CD4-positive, alpha-beta memory T cell (primary cell): ENCODE measurements around the gene IER3. TPM values are rescaled to one million over a fixed set of nuclear protein-coding genes. Genes with fewer than 3 reads are reported as not detected.
"Not testable (repeated sequence)": the region's sequence is repeated elsewhere in the genome, so short reads cannot be mapped to it uniquely, and the experiment has no call there.

Source experiments
- CTCF ChIA-PET: fragments of 350-600 bp; sonication (Branson Sonifier 250); formaldehyde crosslinking; loops from one replicate; lab custom pipeline; 2021; ENCODE audit warnings: inconsistent platforms; ENCODE audit not compliant: partially characterized antibody; lab: Charles Lee
- POLR2A ChIA-PET: fragments of 350-600 bp; sonication (Branson Sonifier 250); formaldehyde crosslinking; loops from one replicate; lab custom pipeline; 2021; ENCODE audit not compliant: partially characterized antibody; lab: Charles Lee
- DNase-seq, 5 donors: peaks; one replicate each; pipeline versions ENCODE4 v3.0.0 to v3.0.0-alpha.2; 2020 to 2022; ENCODE audit warnings: mixed read lengths in 1 of 5
- H3K27ac ChIP-seq: one replicate; pipeline ENCODE4 v1.7.0; 2013; ENCODE audit warnings: low read depth, low read length
- H3K27me3 ChIP-seq: 2 replicates; pipeline ENCODE4 v1.7.0; 2013; ENCODE audit warnings: mild to moderate bottlenecking, low read length, moderate library complexity; ENCODE audit not compliant: insufficient read depth
- H3K36me3 ChIP-seq: 2 replicates; pipeline ENCODE4 v1.7.0; 2013; ENCODE audit warnings: mild to moderate bottlenecking, low read length, moderate library complexity; ENCODE audit not compliant: insufficient read depth
- H3K4me1 ChIP-seq: 2 replicates; pipeline ENCODE4 v1.7.0; 2013; ENCODE audit warnings: mild to moderate bottlenecking, low read length, moderate library complexity; ENCODE audit not compliant: insufficient read depth
- H3K4me3 ChIP-seq, 2 donors: one replicate each; pipeline ENCODE4 v1.7.0; 2013; ENCODE audit warnings: low read length in 2 of 2, mild to moderate bottlenecking in 1 of 2
- H3K9me3 ChIP-seq, 2 donors: one replicate each; pipeline ENCODE4 v1.7.0; 2013; ENCODE audit warnings: low read length in 2 of 2, control low read depth in 1 of 2; ENCODE audit not compliant: control insufficient read depth in 1 of 2
- H3K27ac Mint-ChIP-seq, 7 donors: one replicate each; pipeline ENCODE4 v1.8.0; 2020 to 2021; ENCODE audit warnings: mixed read lengths in 7 of 7, mild to moderate bottlenecking in 6 of 7, inconsistent platforms in 3 of 7, moderate library complexity in 3 of 7
- H3K27me3 Mint-ChIP-seq, 2 donors: one replicate each; pipeline ENCODE4 v1.8.0; 2020 to 2021; ENCODE audit warnings: mixed read lengths in 2 of 2
- H3K36me3 Mint-ChIP-seq, 2 donors: one replicate each; pipeline ENCODE4 v1.8.0; 2020 to 2021; ENCODE audit warnings: mixed read lengths in 2 of 2, inconsistent platforms in 1 of 2, mild to moderate bottlenecking in 1 of 2
- H3K4me1 Mint-ChIP-seq, 4 donors: one replicate each; pipeline ENCODE4 v1.8.0; 2020 to 2021; ENCODE audit warnings: mixed read lengths in 4 of 4, mild to moderate bottlenecking in 1 of 4
- H3K4me3 Mint-ChIP-seq, 8 donors: one replicate each; pipeline ENCODE4 v1.8.0; 2020 to 2021; ENCODE audit warnings: mixed read lengths in 8 of 8, mild to moderate bottlenecking in 7 of 8, moderate library complexity in 6 of 8, inconsistent platforms in 3 of 8
- H3K9me3 Mint-ChIP-seq, 8 donors: one replicate each; pipeline ENCODE4 v1.8.0; 2020 to 2021; ENCODE audit warnings: mixed read lengths in 8 of 8, mild to moderate bottlenecking in 5 of 8, inconsistent platforms in 3 of 8, moderate library complexity in 1 of 8
- intact Hi-C: fragments of 100-400 bp; cut with micrococcal nuclease; formaldehyde crosslinking; loops from one replicate; pipeline ENCODE4 v1.15.1; 2023
- polyA plus RNA-seq, 2 donors: library from polyadenylated mRNA; unstranded; fragments of 300-500 nt; fragmentation: Illumina TruSeq; gene quantifications; one replicate each; pipeline ENCODE4 v1.2.3, GENCODE V29; 2021
- total RNA-seq, 2 experiments: library from RNA; stranded (reverse); gene quantifications; one replicate each; pipeline ENCODE4 v1.2.3, GENCODE V29; 2021

The IER3 gene
- total and polyA plus RNA-seq, 4 experiments from 2014 or later = 0.77 to 11.4 (median 6.1) TPM

DNA sequence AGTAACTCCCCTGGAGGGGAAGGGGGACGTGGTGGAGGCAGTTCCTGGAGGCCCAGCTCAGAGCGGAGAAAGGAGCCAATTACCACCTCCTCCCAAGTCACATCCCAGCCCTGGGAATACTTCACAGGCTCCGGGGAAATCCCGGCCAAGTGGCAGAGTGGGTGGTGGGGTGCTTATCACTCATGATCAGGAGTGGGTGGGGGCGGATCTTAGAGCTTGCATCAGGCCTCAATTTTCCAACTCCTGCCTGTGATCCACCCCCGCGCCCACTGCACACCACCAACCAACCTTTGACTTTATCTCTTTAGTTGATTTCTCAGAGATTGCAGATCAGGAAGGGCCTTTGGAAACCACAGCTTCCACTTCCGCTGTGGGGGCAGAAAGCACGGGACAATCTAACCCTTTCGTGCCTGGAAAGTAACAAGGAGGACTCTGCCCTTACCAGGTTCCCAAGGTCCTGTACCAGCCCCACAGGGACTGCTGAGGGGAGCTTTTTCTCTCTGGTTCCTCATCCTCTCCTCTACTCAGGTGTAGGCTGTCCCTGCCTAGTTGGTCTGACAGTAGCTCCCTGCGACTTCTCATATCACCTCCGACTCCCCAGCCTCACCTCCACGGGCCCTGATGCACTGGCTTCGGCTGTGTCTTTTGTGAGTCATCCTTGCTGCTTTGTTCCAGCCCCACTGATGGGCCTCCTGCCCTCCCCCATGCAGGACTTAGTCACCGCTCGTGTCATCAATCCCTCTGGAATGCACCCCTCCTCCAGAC, 24.9 kb upstream of the IER3 start:
- Mint-ChIP-seq H3K9me3 (peaks cover 0 to 4% (median 0%) of the 10 kb centered on the region in 8 donors), H3K4me1 (peaks cover 36 to 67% (median 52%) of the 10 kb centered on the region in 4 donors), H3K4me3 (peak overlapping the region; percentile 61 to 83 (median 72)), H3K27me3 (no peaks in the 10 kb centered on the region), H3K36me3 (no peaks in the 10 kb centered on the region), H3K27ac (peak overlapping the region; percentile 23 to 92 (median 88))
- intact Hi-C loops = loop anchor here (2.0 kb wide), 1 partner anchor 24 kb away; no protein-coding TSS in a partner anchor
- Histone ChIP-seq H3K36me3 (no peaks in the 10 kb centered on the region), H3K4me3 (peak overlapping the region in 1 of 2 donors; percentile 28), H3K4me1 (peaks cover 40% of the 10 kb centered on the region), H3K27ac (peak overlapping the region; percentile 18), H3K9me3 (no peaks in the 10 kb centered on the region), H3K27me3 (no peaks in the 10 kb centered on the region)
- POLR2A ChIA-PET = interaction anchor here (0.6 to 1.9 kb wide), 16 partner anchors 13 to 198 kb away, joined by 3 to 23 read pairs (median 4); partner anchors contain the start of genes ABCF1 and MDC1
- DNase-seq = peak; percentile 41 to 78 (median 49)
- CTCF ChIA-PET = interaction anchor here (0.8 to 1.5 kb wide), 7 partner anchors 19 to 318 kb away, joined by 3 to 4 read pairs (median 3); partner anchors contain the start of gene IER3

DNA sequence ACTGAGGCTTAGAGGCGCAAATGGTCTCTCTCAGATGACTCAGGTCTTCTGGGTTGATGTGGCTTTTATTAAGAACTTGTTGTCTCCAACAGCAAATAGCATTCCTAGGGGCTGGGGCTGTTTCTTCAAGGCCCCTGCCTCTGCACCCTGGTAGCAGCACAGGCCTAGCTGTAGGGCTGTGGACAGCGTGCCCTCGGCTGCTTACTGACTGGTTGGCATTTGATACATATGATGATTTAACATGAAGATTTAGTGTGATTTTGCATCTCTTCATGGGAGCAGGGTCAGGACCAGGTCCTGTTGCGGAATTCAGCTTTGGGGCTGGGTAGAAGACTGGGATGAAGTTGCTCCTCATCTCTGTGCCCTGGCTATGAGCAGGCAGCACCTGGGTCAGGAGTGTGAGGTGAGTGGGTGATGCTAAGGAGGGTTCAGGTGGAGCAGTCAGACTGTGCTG, 24.3 kb upstream of the IER3 start:
- H3K27me3 Mint-ChIP-seq = no peaks in the 10 kb centered on the region
- H3K4me1 ChIP-seq = peaks cover 46% of the 10 kb centered on the region
- H3K27ac ChIP-seq = peak overlapping the region; percentile 18
- H3K27ac Mint-ChIP-seq = peak overlapping the region; percentile 23 to 89 (median 86)
- H3K36me3 ChIP-seq = no peaks in the 10 kb centered on the region
- POLR2A ChIA-PET = interaction anchor here (0.6 to 1.9 kb wide), 11 partner anchors 19 to 154 kb away, joined by 3 to 23 read pairs (median 3); partner anchors contain the start of gene MDC1
- H3K4me3 Mint-ChIP-seq = peak overlapping the region; percentile 53 to 83 (median 72)
- intact Hi-C loops = loop anchor here (2.0 kb wide), 1 partner anchor 24 kb away; no protein-coding TSS in a partner anchor
- no peak for DNase-seq
- no peaks in the 10 kb centered on the region for H3K9me3 ChIP-seq
- no peaks in the 10 kb centered on the region for H3K27me3 ChIP-seq
- no peaks in the 10 kb centered on the region for H3K36me3 Mint-ChIP-seq
- CTCF ChIA-PET = interaction anchor here (1.0 to 1.5 kb wide), 5 partner anchors 24 to 319 kb away, joined by 3 to 4 read pairs (median 3); partner anchors contain the start of gene IER3
- peaks cover 0 to 4% (median 0%) of the 10 kb centered on the region in 8 donors for H3K9me3 Mint-ChIP-seq
- peak overlapping the region in 1 of 2 donors; percentile 28 for H3K4me3 ChIP-seq
- peaks cover 42 to 73% (median 56%) of the 10 kb centered on the region in 4 donors for H3K4me1 Mint-ChIP-seq

- no peaks in the 10 kb centered on the region for H3K36me3 Mint-ChIP-seq
- no peaks in the 10 kb centered on the region for H3K36me3 ChIP-seq
- H3K4me1 ChIP-seq = peaks cover 48% of the 10 kb centered on the region
- no peaks in the 10 kb centered on the region for H3K27me3 Mint-ChIP-seq
- no peaks in the 10 kb centered on the region for H3K27me3 ChIP-seq
- H3K4me1 Mint-ChIP-seq = peaks cover 45 to 77% (median 59%) of the 10 kb centered on the region in 4 donors
- no peaks in the 10 kb centered on the region for H3K9me3 ChIP-seq
- CTCF ChIA-PET = interaction anchor here (1.0 to 1.9 kb wide), 4 partner anchors 9 to 37 kb away, joined by 3 to 8 read pairs (median 4); partner anchors contain the start of gene IER3
- no peak for DNase-seq
- peak overlapping the region in 3 of 8 donors; percentile 50 to 83 (median 74) for H3K4me3 Mint-ChIP-seq
- no peak overlapping the region for H3K4me3 ChIP-seq
- H3K9me3 Mint-ChIP-seq = peaks cover 0 to 4% (median 0%) of the 10 kb centered on the region in 8 donors
- intact Hi-C loops = loop anchor here (2.0 kb wide), 1 partner anchor 25 kb away; no protein-coding TSS in a partner anchor
- POLR2A ChIA-PET = interaction anchor here (0.6 to 1.1 kb wide), 3 partner anchors 21 to 26 kb away, joined by 3 read pairs; no protein-coding TSS in a partner anchor
- no peak overlapping the region for H3K27ac ChIP-seq
- H3K27ac Mint-ChIP-seq = peak overlapping the region in 3 of 7 donors; percentile 48 to 74 (median 62)
Observed at GRCh38 chr6:30767944-30768301, 23.6 kb upstream of the IER3 start.

- H3K9me3 Mint-ChIP-seq = peaks cover 0 to 4% (median 0%) of the 10 kb centered on the region in 8 donors
- H3K4me1 Mint-ChIP-seq = peaks cover 45 to 72% (median 56%) of the 10 kb centered on the region in 4 donors
- no peaks in the 10 kb centered on the region for H3K27me3 ChIP-seq
- ChIA-PET CTCF (interaction anchor here (1.0 to 2.2 kb wide), 6 partner anchors 9 to 312 kb away, joined by 3 to 8 read pairs (median 4); partner anchors contain the start of gene IER3), POLR2A (interaction anchor here (1.1 to 1.8 kb wide), 3 partner anchors 10 to 26 kb away, joined by 3 to 6 read pairs (median 3); no protein-coding TSS in a partner anchor)
- H3K4me3 Mint-ChIP-seq = peak overlapping the region in 2 of 8 donors; percentile 43 to 44
- no peaks in the 10 kb centered on the region for H3K27me3 Mint-ChIP-seq
- peaks cover 48% of the 10 kb centered on the region for H3K4me1 ChIP-seq
- peak overlapping the region in 1 of 7 donors; percentile 48 for H3K27ac Mint-ChIP-seq
- intact Hi-C loops = no loop called here
- no peak overlapping the region for H3K4me3 ChIP-seq
- no peaks in the 10 kb centered on the region for H3K9me3 ChIP-seq
- no peaks in the 10 kb centered on the region for H3K36me3 ChIP-seq
- no peaks in the 10 kb centered on the region for H3K36me3 Mint-ChIP-seq
- no peak for DNase-seq
- no peak overlapping the region for H3K27ac ChIP-seq
Observed at GRCh38 chr6:30767158-30767943, 23.0 kb upstream of the IER3 start.

GRCh38 chr6:30766461-30767157, 22.3 kb upstream of the IER3 start:
- H3K9me3 ChIP-seq = no peaks in the 10 kb centered on the region
- H3K4me3 ChIP-seq = no peak overlapping the region
- intact Hi-C loops = no loop called here
- H3K27ac ChIP-seq = no peak overlapping the region
- peaks cover 48% of the 10 kb centered on the region for H3K4me1 ChIP-seq
- CTCF ChIA-PET = interaction anchor here (1.1 to 2.2 kb wide), 4 partner anchors 10 to 313 kb away, joined by 4 to 8 read pairs (median 4); no protein-coding TSS in a partner anchor
- no peaks in the 10 kb centered on the region for H3K27me3 Mint-ChIP-seq
- peak overlapping the region in 3 of 8 donors; percentile 2 to 43 (median 10) for H3K4me3 Mint-ChIP-seq
- no peak for DNase-seq
- H3K9me3 Mint-ChIP-seq = peaks cover 0 to under 1% (median 0%) of the 10 kb centered on the region in 8 donors
- no peaks in the 10 kb centered on the region for H3K36me3 Mint-ChIP-seq
- no peaks in the 10 kb centered on the region for H3K36me3 ChIP-seq
- peak overlapping the region in 1 of 7 donors; percentile 35 for H3K27ac Mint-ChIP-seq
- POLR2A ChIA-PET = interaction anchor here (0.6 to 1.8 kb wide), 4 partner anchors 10 to 27 kb away, joined by 3 to 6 read pairs (median 3); partner anchors contain the start of genes FLOT1 and IER3
- no peaks in the 10 kb centered on the region for H3K27me3 ChIP-seq
- H3K4me1 Mint-ChIP-seq = peaks cover 44 to 66% (median 53%) of the 10 kb centered on the region in 4 donors

DNA sequence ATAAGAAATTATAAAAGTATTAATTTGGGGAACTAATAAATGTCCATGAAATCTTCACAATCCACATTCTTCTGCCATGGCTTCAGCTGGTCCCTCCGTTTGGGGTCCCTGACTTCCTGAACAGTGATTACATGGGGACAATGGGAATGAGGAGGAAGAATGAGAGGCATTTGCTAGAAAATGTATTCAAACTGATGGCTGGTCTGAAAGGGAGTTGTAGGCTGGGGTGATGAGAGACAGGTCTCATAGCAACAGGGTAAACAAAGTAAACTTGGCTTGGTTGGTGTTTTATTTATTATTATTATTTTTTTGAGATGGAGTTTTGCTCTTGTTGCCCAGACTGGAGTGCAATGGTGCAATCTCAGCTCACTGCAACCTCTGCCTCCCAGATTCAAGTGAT, 21.1 kb upstream of the IER3 start:
- H3K27me3 ChIP-seq, H3K4me3 Mint-ChIP-seq, H3K9me3 Mint-ChIP-seq, DNase-seq, H3K36me3 Mint-ChIP-seq, H3K4me3 ChIP-seq, intact Hi-C loops, H3K27me3 Mint-ChIP-seq, H3K36me3 ChIP-seq, H3K27ac ChIP-seq, H3K9me3 ChIP-seq, H3K27ac Mint-ChIP-seq: not testable (repeated sequence)
- H3K4me1 ChIP-seq = peaks cover 44% of the 10 kb centered on the region
- POLR2A ChIA-PET = interaction anchor here (1.8 kb wide), 1 partner anchor 19 kb away, joined by 3 read pairs; no protein-coding TSS in a partner anchor
- peaks cover 41 to 60% (median 49%) of the 10 kb centered on the region in 4 donors for H3K4me1 Mint-ChIP-seq
- CTCF ChIA-PET = interaction anchor here (2.2 kb wide), 1 partner anchor 314 kb away, joined by 5 read pairs; no protein-coding TSS in a partner anchor
